ENCODE measurements around the gene PADI6. TPM values are rescaled to one million over a fixed set of nuclear protein-coding genes. Genes with fewer than 3 reads are reported as not detected.

Gene PADI6
- polyA plus RNA-seq, 4 donors: not detected

- no peak for DNase-seq (ENCODE audit: low read depth in 4 of 4, low spot score in 3 of 4)
Measured at GRCh38 chr1:17432412-17432811, 60.4 kb downstream of the PADI6 start.

- no peak for DNase-seq (ENCODE audit: low read depth in 4 of 4, low spot score in 3 of 4)
Measured at GRCh38 chr1:17433261-17433660, 61.3 kb downstream of the PADI6 start.

- DNase-seq (ENCODE audit: low read depth in 4 of 4, low spot score in 3 of 4): no peak
Measured at GRCh38 chr1:17434016-17434415, 62.0 kb downstream of the PADI6 start.

- no peak for DNase-seq (ENCODE audit: low read depth in 4 of 4, low spot score in 3 of 4)
Measured at GRCh38 chr1:17434601-17435000, 62.6 kb downstream of the PADI6 start.

- no peak for DNase-seq (ENCODE audit: low read depth in 4 of 4, low spot score in 3 of 4)
Measured at GRCh38 chr1:17436380-17437174, 64.6 kb downstream of the PADI6 start.

- no peak for DNase-seq (ENCODE audit: low read depth in 4 of 4, low spot score in 3 of 4)
Measured at GRCh38 chr1:17437260-17437579, 65.2 kb downstream of the PADI6 start.

- no peak for DNase-seq (ENCODE audit: low read depth in 4 of 4, low spot score in 3 of 4)
Measured at GRCh38 chr1:17437580-17438317, 65.8 kb downstream of the PADI6 start.

GRCh38 chr1:17438318-17439249 lies 66.6 kb downstream of the PADI6 start:
- DNase-seq (ENCODE audit: low read depth in 4 of 4, low spot score in 3 of 4): no peak

- DNase-seq (ENCODE audit: low read depth in 4 of 4, low spot score in 3 of 4): no peak
Measured at GRCh38 chr1:17439250-17440073, 67.5 kb downstream of the PADI6 start, which contains the start of gene RCC2. TSS of gene RCC2 (minus strand) at chr1:17439677. CDS start at chr1:17438514, 1,163 bp downstream.

- no peak for DNase-seq (ENCODE audit: low read depth in 4 of 4, low spot score in 3 of 4)
Measured at GRCh38 chr1:17440074-17440826, 68.3 kb downstream of the PADI6 start.

GRCh38 chr1:17440827-17441168 lies 68.8 kb downstream of the PADI6 start:
- no peak for DNase-seq (ENCODE audit: low read depth in 4 of 4, low spot score in 3 of 4)

- no peak for DNase-seq (ENCODE audit: low read depth in 4 of 4, low spot score in 3 of 4)
Measured at GRCh38 chr1:17441265-17441992, 69.4 kb downstream of the PADI6 start.

GRCh38 chr1:17441993-17442357 lies 70.0 kb downstream of the PADI6 start:
- DNase-seq (ENCODE audit: low read depth in 4 of 4, low spot score in 3 of 4): no peak

- no peak for DNase-seq (ENCODE audit: low read depth in 4 of 4, low spot score in 3 of 4)
Measured at GRCh38 chr1:17442841-17443240, 70.8 kb downstream of the PADI6 start.

GRCh38 chr1:17447501-17447992 lies 75.6 kb downstream of the PADI6 start:
- no peak for DNase-seq (ENCODE audit: low read depth in 4 of 4, low spot score in 3 of 4)

Measured in right renal pelvis (tissue), 4 donors.